Duodenal mucosa (tissue), 2 donors: Measurements from ENCODE around the gene GSG1.
A peak's percentile ranks its signal among the peaks of the same experiment; 100 is the strongest.
"Not testable (repeated sequence)": the region's sequence is repeated elsewhere in the genome, so short reads cannot be mapped to it uniquely, and the experiment has no call there.

Source experiments
- H3K27ac ChIP-seq: one replicate; pipeline ENCODE4 v1.7.0; 2013; ENCODE audit warnings: low read depth, low read length
- H3K27me3 ChIP-seq, 2 donors: one replicate each; pipeline ENCODE4 v1.7.0; 2013; ENCODE audit warnings: low read length in 2 of 2, control low read depth in 1 of 2; ENCODE audit not compliant: insufficient read depth in 2 of 2, control insufficient read depth in 1 of 2
- H3K36me3 ChIP-seq, 2 donors: one replicate each; pipeline ENCODE4 v1.7.0; 2013; ENCODE audit warnings: low read length in 2 of 2, control low read depth in 1 of 2; ENCODE audit not compliant: insufficient read depth in 2 of 2, control insufficient read depth in 1 of 2
- H3K4me1 ChIP-seq, 2 donors: one replicate each; pipeline ENCODE4 v1.7.0; 2013; ENCODE audit warnings: low read length in 2 of 2, control low read depth in 1 of 2; ENCODE audit not compliant: insufficient read depth in 2 of 2, control insufficient read depth in 1 of 2
- H3K4me3 ChIP-seq, 2 donors: one replicate each; pipeline ENCODE4 v1.7.0; 2013; ENCODE audit warnings: low read length in 2 of 2, low read depth in 1 of 2
- H3K9ac ChIP-seq, 2 donors: one replicate each; pipeline ENCODE4 v1.7.0; 2013; ENCODE audit warnings: low read length in 2 of 2, low read depth in 1 of 2
- H3K9me3 ChIP-seq, 2 donors: one replicate each; pipeline ENCODE4 v1.7.0; 2013; ENCODE audit warnings: low read length in 2 of 2, control low read depth in 1 of 2; ENCODE audit not compliant: control insufficient read depth in 1 of 2

GSG1 gene

DNA sequence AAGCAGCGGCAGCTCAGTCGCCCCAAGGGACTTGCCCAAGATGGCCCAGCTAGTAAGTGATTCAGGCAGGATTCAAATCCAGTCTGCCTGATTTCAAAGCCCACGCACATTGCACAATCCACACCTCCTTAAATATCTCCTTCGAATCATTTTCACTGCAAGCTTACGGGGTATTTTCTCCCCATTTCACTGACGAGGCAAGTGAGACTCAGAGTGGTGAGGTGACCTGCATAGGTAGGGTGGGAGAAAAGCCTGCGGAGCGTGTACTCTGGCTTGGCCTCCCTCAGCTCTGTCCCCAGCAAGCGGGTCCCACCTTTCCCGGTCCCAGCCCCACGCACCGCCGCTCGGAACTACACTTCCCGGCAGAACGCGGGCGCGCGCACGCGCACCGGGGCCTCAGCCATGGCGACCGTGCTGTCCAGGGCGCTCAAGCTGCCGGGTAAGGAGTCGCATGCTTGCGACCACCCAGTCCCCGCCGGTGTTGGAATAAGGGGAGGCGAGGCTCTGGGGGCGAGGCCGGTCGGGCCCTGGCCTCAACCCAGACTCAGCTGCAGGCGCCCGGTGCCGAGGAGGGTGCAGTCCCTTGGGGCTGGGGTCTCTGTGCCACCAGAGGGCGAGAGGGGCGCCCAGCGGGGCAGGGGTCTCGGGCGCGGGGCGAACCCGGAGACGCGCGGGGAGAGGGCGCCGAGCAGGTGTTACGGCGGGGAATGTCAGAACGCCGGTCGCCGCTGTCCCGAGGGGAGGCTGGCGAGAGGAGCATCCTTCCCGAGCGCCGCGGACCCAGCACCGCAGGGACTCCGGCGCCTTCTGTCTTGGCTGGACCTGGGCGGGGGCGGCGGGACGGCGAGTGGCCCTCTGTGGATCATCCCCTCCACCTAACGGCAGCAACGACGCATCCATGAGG is 59.2 kb downstream of the GSG1 start, which contains the start of gene FAM234B:
Gene FAM234B, plus strand, starts transcription at position 380 of the 904 bp plus-strand sequence. Its CDS starts 23 bp downstream, at position 403.
- Histone ChIP-seq H3K4me1 (peaks cover 11 to 14% of the 10 kb centered on the region in 2 donors), H3K27me3 (peaks cover 0 to 6% of the 10 kb centered on the region in 2 donors), H3K9me3 (no peaks in the 10 kb centered on the region), H3K36me3 (no peaks in the 10 kb centered on the region), H3K27ac (no peak within 1 kb of the TSS), H3K9ac (peak within 1 kb of the TSS; percentile 59 to 76), H3K4me3 (peak within 1 kb of the TSS; percentile 77 to 87)

DNA sequence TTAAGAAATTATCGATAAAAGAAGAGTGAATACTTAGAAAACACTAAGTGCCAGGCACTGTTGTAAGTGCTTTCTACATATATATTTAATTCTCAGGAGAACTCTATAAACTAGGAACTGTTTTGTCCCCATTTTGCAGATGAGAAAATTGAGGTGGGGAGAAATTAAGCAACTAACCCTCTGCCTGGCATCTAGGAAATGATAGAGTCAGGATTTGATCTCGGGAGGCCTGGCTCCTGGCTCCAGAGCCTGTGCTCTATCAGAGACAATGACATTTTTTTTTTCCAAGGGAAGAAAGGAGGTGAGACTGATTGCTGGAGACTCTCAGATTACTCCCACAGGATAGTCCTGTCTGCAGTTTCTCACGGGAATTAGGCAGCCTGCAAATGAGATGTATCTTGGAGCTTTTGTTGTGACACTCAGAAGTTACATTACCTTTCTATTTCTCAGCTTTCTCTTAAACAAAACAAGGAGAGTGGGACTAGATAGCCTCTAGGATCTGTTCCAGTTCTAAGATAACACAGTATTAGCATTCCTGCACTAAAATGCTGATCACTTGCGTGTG is 60.7 kb downstream of the GSG1 start:
- Histone ChIP-seq H3K4me3 (no peak overlapping the region), H3K36me3 (no peaks in the 10 kb centered on the region), H3K9ac (no peak overlapping the region), H3K9me3 (no peaks in the 10 kb centered on the region), H3K27me3 (peaks cover 0 to 6% of the 10 kb centered on the region in 2 donors), H3K4me1 (peaks cover 12 to 16% of the 10 kb centered on the region in 2 donors), H3K27ac (no peak overlapping the region)

- Histone ChIP-seq H3K4me1 (peaks cover 11 to 12% of the 10 kb centered on the region in 2 donors), H3K4me3 (no peak overlapping the region)
Measured at GRCh38 chr12:13041224-13041623, 62.2 kb downstream of the GSG1 start.

DNA sequence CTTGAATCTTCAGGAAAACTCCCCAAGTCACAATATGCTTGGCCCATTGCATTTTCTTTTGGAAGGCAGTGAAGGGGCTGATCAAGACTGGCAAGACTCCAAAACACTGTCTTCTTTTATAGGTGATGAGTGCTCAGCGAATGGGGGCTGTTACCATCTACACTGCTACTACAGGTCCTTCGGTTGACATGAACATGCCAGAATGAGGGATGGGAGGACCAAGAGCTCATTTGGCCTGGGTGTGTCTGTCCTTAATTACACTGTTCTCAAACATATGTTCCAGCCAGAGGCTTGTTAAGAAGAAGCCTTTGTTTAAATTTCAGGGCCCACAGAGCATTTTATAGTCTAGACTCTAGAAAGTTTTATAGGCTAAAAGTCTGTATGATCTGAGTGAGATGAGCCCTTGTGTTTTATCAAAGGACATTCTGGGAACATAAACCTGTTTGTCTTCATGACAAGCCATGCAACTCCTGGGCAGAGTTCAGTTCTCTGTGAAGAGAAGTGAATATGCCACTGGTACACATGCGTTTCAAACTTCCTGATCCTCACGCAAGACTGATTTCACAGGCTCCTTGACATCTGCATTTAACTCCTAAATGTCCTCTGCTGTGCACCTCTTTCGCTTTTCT is 64.0 kb downstream of the GSG1 start:
- Histone ChIP-seq H3K9ac (peak overlapping the region in 1 of 2 donors; percentile 21), H3K27me3 (peaks cover 0 to 6% of the 10 kb centered on the region in 2 donors), H3K27ac (no peak overlapping the region), H3K9me3 (no peaks in the 10 kb centered on the region), H3K36me3 (no peaks in the 10 kb centered on the region), H3K4me3 (no peak overlapping the region), H3K4me1 (peaks cover 8% of the 10 kb centered on the region in 2 donors)

More at GRCh38 chr12:13041224-13041623, 62.2 kb downstream of the GSG1 start:
- no peaks in the 10 kb centered on the region for H3K36me3 ChIP-seq
- no peak overlapping the region for H3K27ac ChIP-seq
- no peak overlapping the region for H3K9ac ChIP-seq
- H3K9me3 ChIP-seq: no peaks in the 10 kb centered on the region
- H3K27me3 ChIP-seq: peaks cover 0 to 6% of the 10 kb centered on the region in 2 donors

DNA sequence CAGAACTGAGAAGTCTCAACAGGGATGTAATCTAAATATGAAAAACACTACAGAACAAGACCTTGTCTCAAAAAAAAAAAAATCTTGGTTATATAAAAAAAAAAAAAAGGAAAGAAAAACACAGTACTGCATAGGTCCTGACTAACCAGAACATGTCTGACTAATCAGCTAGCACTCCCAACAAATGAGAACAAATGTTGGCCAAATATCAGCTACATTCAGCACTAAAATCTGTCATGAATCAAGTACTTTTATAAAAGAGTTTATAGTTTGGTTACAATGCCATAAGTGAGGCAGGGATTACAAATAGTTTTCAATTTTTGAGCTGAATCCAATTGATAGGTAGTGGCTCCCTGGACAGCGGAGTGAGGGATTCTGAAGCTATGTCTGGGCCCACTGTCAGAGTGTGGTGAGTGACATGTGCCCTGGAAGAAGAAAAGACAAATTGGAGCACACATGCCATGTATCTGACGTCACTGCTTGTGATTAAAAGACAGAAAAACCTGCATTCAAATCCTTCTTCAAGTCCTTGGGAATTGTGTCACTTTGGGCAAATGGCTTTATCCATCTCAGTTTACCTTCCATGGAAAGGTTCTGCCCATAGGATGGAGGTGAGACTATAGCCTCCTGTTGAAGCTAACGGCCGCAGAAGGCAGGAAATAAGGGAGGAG is 64.8 kb downstream of the GSG1 start:
- Histone ChIP-seq H3K27me3 (peaks cover 0 to 6% of the 10 kb centered on the region in 2 donors), H3K27ac (no peak overlapping the region), H3K9ac (no peak overlapping the region), H3K36me3 (no peaks in the 10 kb centered on the region), H3K4me1 (peaks cover 8% of the 10 kb centered on the region in 2 donors), H3K9me3 (no peaks in the 10 kb centered on the region), H3K4me3 (no peak overlapping the region)

GRCh38 chr12:13036881-13037280 is 66.6 kb downstream of the GSG1 start:
- Histone ChIP-seq H3K27ac (no peak overlapping the region), H3K4me3 (no peak overlapping the region), H3K36me3 (no peaks in the 10 kb centered on the region), H3K9me3 (no peaks in the 10 kb centered on the region), H3K27me3 (no peaks in the 10 kb centered on the region), H3K9ac (no peak overlapping the region), H3K4me1 (peaks cover 8% of the 10 kb centered on the region in 2 donors)

- not testable (repeated sequence) for H3K9me3 ChIP-seq, H3K27ac ChIP-seq, H3K36me3 ChIP-seq, H3K4me1 ChIP-seq, H3K9ac ChIP-seq, H3K27me3 ChIP-seq, H3K4me3 ChIP-seq
Measured at GRCh38 chr12:13035335-13035734, 68.1 kb downstream of the GSG1 start.
